NCI-H345 treated with DMSO at 0.1 percent for 48 hours (cell line): Measurements from ENCODE around the gene LINC01488.

Experiments used
- DNase-seq: peaks from one replicate; lab custom pipeline; 2025; ENCODE audit not compliant: unreplicated experiment; lab: John Stamatoyannopoulos, UW

LINC01488 gene

DNA sequence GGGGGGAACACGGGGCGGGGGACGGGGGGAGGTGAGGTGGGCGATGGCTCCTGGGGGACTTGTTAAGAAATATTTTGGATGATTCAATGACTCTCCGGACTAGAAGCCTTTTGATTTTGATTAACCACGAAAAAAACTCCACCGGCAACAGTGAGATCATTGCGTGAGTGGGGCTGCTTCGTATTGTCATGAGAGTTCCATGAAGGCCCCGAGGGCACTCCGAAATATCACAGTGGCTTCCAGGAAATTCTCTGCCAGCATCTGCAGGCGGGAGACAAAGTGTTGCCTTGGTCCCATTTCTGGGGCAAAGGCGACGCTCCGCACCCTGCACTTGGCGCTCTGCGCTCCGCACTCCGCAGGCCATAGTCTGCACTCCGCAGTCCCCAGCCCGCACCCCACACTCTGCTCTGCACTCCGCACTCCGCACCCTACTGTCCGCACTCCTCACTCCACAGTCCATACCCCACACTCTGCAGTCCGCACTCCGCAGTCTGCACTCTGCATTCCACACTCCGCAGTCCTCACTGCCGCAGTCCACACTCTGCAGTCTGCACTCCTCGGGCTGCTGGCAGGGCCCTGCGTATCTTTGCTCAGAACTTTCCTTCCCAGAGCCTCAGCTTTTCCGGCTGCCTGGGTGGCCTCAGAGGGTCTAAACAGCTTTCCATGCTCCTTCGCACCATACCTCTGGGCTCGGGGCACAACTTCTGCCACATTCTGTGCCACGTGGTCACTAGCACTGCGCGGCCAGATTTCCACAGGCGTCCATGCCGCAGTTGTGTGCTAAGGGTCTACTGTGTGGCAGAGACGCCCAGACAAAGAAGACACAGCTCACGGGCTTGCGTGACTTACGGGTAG lies 61.1 kb downstream of the LINC01488 start:
- DNase-seq: no peak
